ENCODE data around the gene TSPAN12.

The TSPAN12 gene

DNA sequence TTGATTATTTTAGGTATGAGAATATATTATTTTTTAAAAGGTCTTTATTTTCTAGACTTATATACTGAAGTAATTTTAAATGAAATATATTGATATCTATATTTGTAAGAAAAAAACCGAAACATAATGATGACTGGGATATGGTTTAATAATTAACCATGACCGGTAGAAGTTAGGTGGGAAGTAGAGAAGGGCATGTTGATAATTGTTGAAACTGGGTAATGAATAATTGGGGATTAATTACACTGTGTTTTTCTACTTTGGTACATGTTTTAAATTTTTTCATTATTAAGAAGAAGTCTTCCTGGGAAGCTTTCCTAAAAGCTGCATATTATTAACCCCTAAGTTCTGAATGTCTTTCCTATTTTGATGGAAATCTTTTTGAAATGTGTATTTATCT, 16.3 kb downstream of the TSPAN12 start:
- no peak for DNase-seq

GRCh38 chr7:120838281-120838682, 19.7 kb downstream of the TSPAN12 start:
- no peak for DNase-seq

DNA sequence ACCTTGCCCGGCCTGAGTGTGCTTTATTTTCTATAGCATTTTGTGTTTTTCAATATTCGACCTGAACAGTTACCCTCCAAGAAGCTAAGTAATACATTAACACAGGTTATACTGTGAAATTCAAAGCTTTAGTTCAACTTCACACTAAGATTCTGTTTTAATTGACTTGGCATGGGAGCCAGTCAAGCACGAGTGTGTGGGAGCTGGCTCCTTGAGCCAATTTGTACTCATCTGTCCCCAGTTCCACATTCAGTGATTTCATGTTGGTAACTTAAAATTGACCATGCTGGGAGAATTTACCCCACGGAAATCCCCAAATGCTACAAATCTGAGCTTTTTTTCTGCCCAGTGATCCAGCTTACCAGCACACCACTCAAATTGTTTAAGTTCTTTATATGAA, 20.3 kb downstream of the TSPAN12 start:
- DNase-seq: no peak

GRCh38 chr7:120836556-120837115, 21.3 kb downstream of the TSPAN12 start:
- DNase-seq: no peak

- no peak for DNase-seq
Measured at GRCh38 chr7:120834726-120835125, 23.2 kb downstream of the TSPAN12 start.

GRCh38 chr7:120833546-120833945, 24.4 kb downstream of the TSPAN12 start:
- DNase-seq: no peak

DNA sequence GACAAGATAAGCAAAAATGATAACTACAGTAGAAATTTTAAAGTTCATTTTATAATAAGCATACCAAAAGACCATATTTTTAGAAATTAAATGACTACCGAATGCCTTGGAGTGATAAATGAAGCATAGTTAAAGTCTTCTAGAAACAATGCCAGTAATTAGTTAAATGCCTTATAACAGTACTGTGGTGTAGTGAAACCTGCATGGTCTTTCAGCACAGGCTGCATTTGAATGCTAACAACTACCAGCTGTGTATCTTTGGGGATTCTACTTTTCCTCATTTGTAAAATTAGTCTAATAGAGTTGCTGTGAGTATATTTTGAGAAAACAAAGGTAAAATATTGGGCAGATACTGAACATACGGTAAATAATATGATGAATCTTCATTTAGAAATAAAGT, 25.1 kb downstream of the TSPAN12 start:
- DNase-seq: no peak

DNA sequence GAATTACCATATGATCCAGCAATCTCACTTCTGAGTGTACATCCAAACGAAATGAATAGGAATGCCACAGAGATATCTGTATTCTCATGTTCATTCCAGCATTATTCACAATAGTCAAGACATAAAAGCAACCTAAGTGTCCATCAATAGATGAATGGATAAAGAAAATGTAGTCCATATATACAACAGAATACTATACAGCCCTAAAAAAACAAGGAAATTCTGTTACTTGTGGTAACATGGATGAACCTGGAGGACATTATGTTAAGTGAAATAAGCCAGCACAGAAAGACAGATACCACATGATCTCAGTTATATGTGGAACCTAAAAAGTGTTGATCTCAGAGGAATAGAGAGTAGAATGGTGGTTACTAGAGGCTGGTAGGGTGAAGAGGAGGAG, 26.7 kb downstream of the TSPAN12 start:
- no peak for DNase-seq

- DNase-seq: no peak
Measured at GRCh38 chr7:120829487-120829886, 28.5 kb downstream of the TSPAN12 start.

GRCh38 chr7:120828528-120828927, 29.4 kb downstream of the TSPAN12 start:
- DNase-seq: no peak

DNA sequence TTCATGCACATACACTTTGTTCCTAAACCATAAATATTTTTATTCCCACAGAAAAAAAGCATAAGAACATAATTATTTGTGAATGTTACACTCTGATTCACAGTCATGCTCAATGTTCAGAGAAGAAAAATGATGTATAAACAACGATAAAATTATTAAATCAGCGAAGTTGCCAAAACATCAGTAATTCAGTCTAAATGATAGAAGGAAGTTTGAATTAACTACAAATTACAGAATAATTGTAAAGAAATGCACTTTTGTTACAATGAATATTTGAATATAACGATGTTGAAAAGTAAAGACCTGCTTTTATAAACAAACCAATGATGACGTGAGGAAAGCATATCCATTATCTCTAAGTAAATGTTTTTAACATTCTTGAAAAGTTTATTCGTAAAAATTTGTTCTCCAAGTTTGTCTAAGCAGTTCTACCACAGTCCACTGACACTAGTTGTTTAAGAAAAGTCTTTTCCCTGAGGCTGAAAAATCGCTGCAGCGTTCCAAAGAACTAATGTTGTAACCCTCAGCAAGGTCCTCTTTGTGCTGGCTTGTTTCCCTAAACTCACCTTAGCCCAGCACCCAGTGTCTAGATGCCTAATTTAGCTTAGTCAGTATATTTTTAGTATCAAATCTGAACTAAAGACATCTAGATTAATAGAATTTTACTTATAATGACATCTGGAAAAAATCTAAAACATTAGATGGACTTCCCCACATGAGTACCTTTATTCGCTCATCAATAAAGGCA, 30.4 kb downstream of the TSPAN12 start:
- no peak for DNase-seq

- no peak for DNase-seq
Measured at GRCh38 chr7:120825576-120825975, 32.4 kb downstream of the TSPAN12 start.

GRCh38 chr7:120825152-120825551, 32.8 kb downstream of the TSPAN12 start:
- DNase-seq: no peak

GRCh38 chr7:120819861-120820260, 38.1 kb downstream of the TSPAN12 start:
- no peak for DNase-seq

GRCh38 chr7:120817851-120818250, 40.1 kb downstream of the TSPAN12 start:
- DNase-seq: no peak

GRCh38 chr7:120814253-120814939, 43.5 kb downstream of the TSPAN12 start:
- no peak for DNase-seq

- DNase-seq: no peak
Measured at GRCh38 chr7:120813546-120814252, 44.2 kb downstream of the TSPAN12 start.

DNA sequence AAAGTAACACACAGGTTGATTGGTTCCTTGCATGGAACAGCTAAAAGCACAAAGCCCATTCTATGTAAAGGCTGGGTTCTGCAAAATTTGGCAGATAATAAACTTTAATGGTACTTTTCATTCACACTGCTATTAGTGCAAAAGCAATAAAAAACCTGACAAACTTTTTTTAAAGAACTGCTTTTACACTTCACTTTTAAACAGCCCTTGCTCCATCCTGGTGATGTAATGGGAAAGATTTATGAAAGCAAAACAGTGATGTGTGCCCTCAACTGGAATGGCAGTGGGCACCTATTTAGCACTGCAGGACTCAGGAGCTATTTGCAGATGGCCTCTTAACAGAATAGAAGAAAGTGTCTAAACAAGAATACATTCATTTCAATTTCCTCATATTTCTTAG, 44.9 kb downstream of the TSPAN12 start:
- no peak for DNase-seq

DNA sequence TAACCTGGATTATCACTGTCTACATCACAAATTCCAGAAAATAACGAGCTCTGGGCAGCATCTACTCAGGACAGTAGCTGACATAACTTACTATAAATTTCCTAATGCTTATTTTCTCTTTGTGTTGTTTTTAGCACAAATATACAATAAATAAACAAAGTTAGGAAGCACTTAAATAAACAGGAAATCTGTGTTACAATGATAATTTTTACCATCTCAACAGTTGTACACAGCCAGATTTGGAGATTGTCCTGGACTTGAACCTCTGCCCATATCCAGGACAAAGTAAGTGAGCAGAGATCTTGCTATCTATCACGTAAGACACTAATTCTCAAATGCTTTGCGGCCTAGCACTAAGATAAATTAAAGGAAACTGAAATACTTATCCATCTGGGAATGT, 48.7 kb downstream of the TSPAN12 start:
- DNase-seq: no peak

- no peak for DNase-seq
Measured at GRCh38 chr7:120807390-120807789, 50.6 kb downstream of the TSPAN12 start.

DNA sequence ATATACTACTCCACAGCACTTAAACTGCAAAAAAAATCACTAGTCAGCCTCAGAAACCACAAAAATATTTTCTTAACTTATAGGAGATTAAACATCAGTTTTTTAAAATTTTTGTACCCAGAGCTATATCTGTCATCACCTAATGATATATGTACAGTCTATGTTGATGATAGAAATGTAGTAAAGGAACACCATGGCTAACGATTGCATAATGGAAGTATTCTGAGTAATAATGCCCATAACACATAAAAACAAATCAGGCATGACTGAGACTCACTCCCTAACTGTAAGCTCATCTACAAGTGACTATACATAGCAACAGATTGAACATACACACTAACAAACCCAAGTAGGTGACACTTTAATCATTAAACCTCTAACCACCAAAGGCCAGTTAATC, 51.3 kb downstream of the TSPAN12 start:
- no peak for DNase-seq

- DNase-seq: no peak
Measured at GRCh38 chr7:120805636-120806388, 52.1 kb downstream of the TSPAN12 start.

GRCh38 chr7:120802751-120803150, 55.2 kb downstream of the TSPAN12 start:
- DNase-seq: no peak
